ENCODE results near the gene NELFE.
"Not testable (repeated sequence)": the region's sequence is repeated elsewhere in the genome, so short reads cannot be mapped to it uniquely, and the experiment has no call there.

Gene NELFE

DNA sequence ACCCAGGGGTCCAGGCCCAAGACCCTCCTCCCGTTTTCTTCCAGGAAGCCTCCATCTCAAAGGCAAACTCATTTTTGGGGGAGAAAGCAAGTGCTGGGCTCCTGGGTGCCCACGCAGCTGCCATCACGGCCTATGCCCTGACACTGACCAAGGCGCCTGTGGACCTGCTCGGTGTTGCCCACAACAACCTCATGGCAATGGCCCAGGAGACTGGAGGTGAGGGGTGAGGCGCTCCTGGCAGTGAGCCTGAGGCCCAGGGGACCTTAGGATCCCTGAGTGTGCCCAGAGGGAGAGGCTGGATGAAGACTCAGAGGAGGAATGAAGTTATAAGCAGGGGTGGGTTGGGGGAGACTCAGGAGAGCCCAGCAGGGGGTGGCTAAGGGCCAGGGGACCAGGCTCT lies 37.6 kb upstream of the NELFE start:
- not testable (repeated sequence) for H3K4me1 ChIP-seq (ENCODE audit: control insufficient read depth in 1 of 2, insufficient read depth in 2 of 2, low read length in 2 of 2); H3K27ac ChIP-seq (ENCODE audit: low read depth, low read length); H3K36me3 ChIP-seq (ENCODE audit: control insufficient read depth in 1 of 2, insufficient read depth in 2 of 2, low read length in 2 of 2); H3K27me3 ChIP-seq (ENCODE audit: control insufficient read depth in 1 of 2, insufficient read depth in 2 of 2, low read length in 2 of 2); H3K9ac ChIP-seq (ENCODE audit: low read depth in 1 of 2, low read length in 2 of 2); H3K4me3 ChIP-seq (ENCODE audit: low read depth in 1 of 2, low read length in 2 of 2); H3K9me3 ChIP-seq (ENCODE audit: control insufficient read depth in 1 of 2, low read length in 2 of 2)

GRCh38 chr6:31994421-31994820 lies 35.6 kb upstream of the NELFE start:
- not testable (repeated sequence) for H3K9me3 ChIP-seq (ENCODE audit: control insufficient read depth in 1 of 2, low read length in 2 of 2); H3K27me3 ChIP-seq (ENCODE audit: control insufficient read depth in 1 of 2, insufficient read depth in 2 of 2, low read length in 2 of 2); H3K4me3 ChIP-seq (ENCODE audit: low read depth in 1 of 2, low read length in 2 of 2); H3K9ac ChIP-seq (ENCODE audit: low read depth in 1 of 2, low read length in 2 of 2); H3K27ac ChIP-seq (ENCODE audit: low read depth, low read length); H3K4me1 ChIP-seq (ENCODE audit: control insufficient read depth in 1 of 2, insufficient read depth in 2 of 2, low read length in 2 of 2); H3K36me3 ChIP-seq (ENCODE audit: control insufficient read depth in 1 of 2, insufficient read depth in 2 of 2, low read length in 2 of 2)

DNA sequence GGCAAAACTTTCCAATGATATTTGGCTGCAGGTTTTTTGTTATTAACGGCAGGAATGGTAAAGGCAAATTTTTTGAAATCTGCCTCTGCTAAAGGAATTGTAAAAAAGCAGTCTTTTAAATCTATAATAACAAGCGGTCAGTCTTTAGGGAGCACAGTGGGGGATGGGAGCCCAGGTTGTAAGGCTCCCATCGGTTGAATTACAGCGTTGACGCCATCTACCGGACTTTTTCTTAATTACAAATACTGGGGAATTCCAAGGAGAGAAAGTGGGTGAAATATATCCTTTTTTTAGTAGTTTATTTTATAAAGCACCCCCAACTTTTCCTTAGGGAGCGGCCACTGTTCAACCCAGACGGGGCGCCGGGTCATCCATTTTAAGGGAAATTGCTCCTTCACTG lies 30.6 kb upstream of the NELFE start:
- not testable (repeated sequence) for H3K4me1 ChIP-seq (ENCODE audit: control insufficient read depth in 1 of 2, insufficient read depth in 2 of 2, low read length in 2 of 2); H3K36me3 ChIP-seq (ENCODE audit: control insufficient read depth in 1 of 2, insufficient read depth in 2 of 2, low read length in 2 of 2); H3K9me3 ChIP-seq (ENCODE audit: control insufficient read depth in 1 of 2, low read length in 2 of 2); H3K9ac ChIP-seq (ENCODE audit: low read depth in 1 of 2, low read length in 2 of 2); H3K27me3 ChIP-seq (ENCODE audit: control insufficient read depth in 1 of 2, insufficient read depth in 2 of 2, low read length in 2 of 2); H3K27ac ChIP-seq (ENCODE audit: low read depth, low read length); H3K4me3 ChIP-seq (ENCODE audit: low read depth in 1 of 2, low read length in 2 of 2)

- H3K36me3 ChIP-seq (ENCODE audit: control insufficient read depth in 1 of 2, insufficient read depth in 2 of 2, low read length in 2 of 2): peaks cover 5 to 12% of the 10 kb centered on the region in 2 donors
- H3K4me3 ChIP-seq (ENCODE audit: low read depth in 1 of 2, low read length in 2 of 2); H3K27ac ChIP-seq (ENCODE audit: low read depth, low read length); H3K27me3 ChIP-seq (ENCODE audit: control insufficient read depth in 1 of 2, insufficient read depth in 2 of 2, low read length in 2 of 2); H3K9me3 ChIP-seq (ENCODE audit: control insufficient read depth in 1 of 2, low read length in 2 of 2); H3K9ac ChIP-seq (ENCODE audit: low read depth in 1 of 2, low read length in 2 of 2); H3K4me1 ChIP-seq (ENCODE audit: control insufficient read depth in 1 of 2, insufficient read depth in 2 of 2, low read length in 2 of 2): not testable (repeated sequence)
Measured at GRCh38 chr6:31981744-31982143, 23.0 kb upstream of the NELFE start, which contains the start of gene C4A. TSS of gene C4A (plus strand) at chr6:31982057. CDS start at chr6:31982108, 51 bp downstream.

- H3K27ac ChIP-seq (ENCODE audit: low read depth, low read length); H3K9me3 ChIP-seq (ENCODE audit: control insufficient read depth in 1 of 2, low read length in 2 of 2); H3K4me1 ChIP-seq (ENCODE audit: control insufficient read depth in 1 of 2, insufficient read depth in 2 of 2, low read length in 2 of 2); H3K9ac ChIP-seq (ENCODE audit: low read depth in 1 of 2, low read length in 2 of 2); H3K4me3 ChIP-seq (ENCODE audit: low read depth in 1 of 2, low read length in 2 of 2); H3K27me3 ChIP-seq (ENCODE audit: control insufficient read depth in 1 of 2, insufficient read depth in 2 of 2, low read length in 2 of 2): not testable (repeated sequence)
- H3K36me3 ChIP-seq (ENCODE audit: control insufficient read depth in 1 of 2, insufficient read depth in 2 of 2, low read length in 2 of 2): peaks cover 5 to 12% of the 10 kb centered on the region in 2 donors
Measured at GRCh38 chr6:31980998-31981397, 22.2 kb upstream of the NELFE start.

- H3K27me3 ChIP-seq (ENCODE audit: control insufficient read depth in 1 of 2, insufficient read depth in 2 of 2, low read length in 2 of 2); H3K27ac ChIP-seq (ENCODE audit: low read depth, low read length); H3K9ac ChIP-seq (ENCODE audit: low read depth in 1 of 2, low read length in 2 of 2); H3K4me3 ChIP-seq (ENCODE audit: low read depth in 1 of 2, low read length in 2 of 2); H3K9me3 ChIP-seq (ENCODE audit: control insufficient read depth in 1 of 2, low read length in 2 of 2); H3K4me1 ChIP-seq (ENCODE audit: control insufficient read depth in 1 of 2, insufficient read depth in 2 of 2, low read length in 2 of 2): not testable (repeated sequence)
- H3K36me3 ChIP-seq (ENCODE audit: control insufficient read depth in 1 of 2, insufficient read depth in 2 of 2, low read length in 2 of 2): peaks cover 5 to 12% of the 10 kb centered on the region in 2 donors
Measured at GRCh38 chr6:31980195-31980876, 21.6 kb upstream of the NELFE start.

GRCh38 chr6:31979238-31979898 lies 20.6 kb upstream of the NELFE start:
- Histone ChIP-seq H3K9me3 (ENCODE audit: control insufficient read depth in 1 of 2, low read length in 2 of 2) (no peaks in the 10 kb centered on the region), H3K9ac (ENCODE audit: low read depth in 1 of 2, low read length in 2 of 2) (no peak overlapping the region), H3K36me3 (ENCODE audit: control insufficient read depth in 1 of 2, insufficient read depth in 2 of 2, low read length in 2 of 2) (peaks cover 5 to 12% of the 10 kb centered on the region in 2 donors), H3K27ac (ENCODE audit: low read depth, low read length) (no peak overlapping the region), H3K4me1 (ENCODE audit: control insufficient read depth in 1 of 2, insufficient read depth in 2 of 2, low read length in 2 of 2) (no peaks in the 10 kb centered on the region), H3K4me3 (ENCODE audit: low read depth in 1 of 2, low read length in 2 of 2) (no peak overlapping the region), H3K27me3 (ENCODE audit: control insufficient read depth in 1 of 2, insufficient read depth in 2 of 2, low read length in 2 of 2) (no peaks in the 10 kb centered on the region)

DNA sequence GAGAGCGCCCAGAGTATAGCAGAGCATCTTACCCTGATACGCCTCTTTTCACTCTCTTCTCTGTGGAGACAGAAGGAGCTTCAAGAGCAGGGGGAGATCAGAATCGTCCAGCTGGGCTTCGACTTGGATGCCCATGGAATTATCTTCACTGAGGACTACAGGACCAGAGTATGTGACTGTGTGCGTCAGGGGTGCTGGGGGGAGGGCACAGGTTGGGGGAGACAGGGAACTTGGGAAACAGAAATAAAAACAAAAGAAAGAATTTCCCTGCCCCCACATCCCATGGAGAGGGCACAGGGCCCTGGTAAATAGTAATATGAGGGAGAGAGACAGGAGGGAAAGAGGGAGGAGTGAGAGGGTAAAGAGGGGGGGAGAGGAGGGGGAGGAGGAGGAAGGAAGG lies 20.1 kb upstream of the NELFE start:
- Histone ChIP-seq H3K36me3 (ENCODE audit: control insufficient read depth in 1 of 2, insufficient read depth in 2 of 2, low read length in 2 of 2) (peaks cover 5 to 12% of the 10 kb centered on the region in 2 donors), H3K9me3 (ENCODE audit: control insufficient read depth in 1 of 2, low read length in 2 of 2) (no peaks in the 10 kb centered on the region), H3K27ac (ENCODE audit: low read depth, low read length) (no peak overlapping the region), H3K9ac (ENCODE audit: low read depth in 1 of 2, low read length in 2 of 2) (no peak overlapping the region), H3K4me3 (ENCODE audit: low read depth in 1 of 2, low read length in 2 of 2) (no peak overlapping the region), H3K4me1 (ENCODE audit: control insufficient read depth in 1 of 2, insufficient read depth in 2 of 2, low read length in 2 of 2) (no peaks in the 10 kb centered on the region), H3K27me3 (ENCODE audit: control insufficient read depth in 1 of 2, insufficient read depth in 2 of 2, low read length in 2 of 2) (no peaks in the 10 kb centered on the region)

GRCh38 chr6:31977816-31978431 lies 19.2 kb upstream of the NELFE start:
- H3K4me3 ChIP-seq (ENCODE audit: low read depth in 1 of 2, low read length in 2 of 2): no peak overlapping the region
- no peaks in the 10 kb centered on the region for H3K9me3 ChIP-seq (ENCODE audit: control insufficient read depth in 1 of 2, low read length in 2 of 2)
- H3K36me3 ChIP-seq (ENCODE audit: control insufficient read depth in 1 of 2, insufficient read depth in 2 of 2, low read length in 2 of 2): peaks cover 5 to 12% of the 10 kb centered on the region in 2 donors
- H3K27me3 ChIP-seq (ENCODE audit: control insufficient read depth in 1 of 2, insufficient read depth in 2 of 2, low read length in 2 of 2): no peaks in the 10 kb centered on the region
- H3K9ac ChIP-seq (ENCODE audit: low read depth in 1 of 2, low read length in 2 of 2): no peak overlapping the region
- peaks cover 5 to 6% of the 10 kb centered on the region in 2 donors for H3K4me1 ChIP-seq (ENCODE audit: control insufficient read depth in 1 of 2, insufficient read depth in 2 of 2, low read length in 2 of 2)
- H3K27ac ChIP-seq (ENCODE audit: low read depth, low read length): no peak overlapping the region

DNA sequence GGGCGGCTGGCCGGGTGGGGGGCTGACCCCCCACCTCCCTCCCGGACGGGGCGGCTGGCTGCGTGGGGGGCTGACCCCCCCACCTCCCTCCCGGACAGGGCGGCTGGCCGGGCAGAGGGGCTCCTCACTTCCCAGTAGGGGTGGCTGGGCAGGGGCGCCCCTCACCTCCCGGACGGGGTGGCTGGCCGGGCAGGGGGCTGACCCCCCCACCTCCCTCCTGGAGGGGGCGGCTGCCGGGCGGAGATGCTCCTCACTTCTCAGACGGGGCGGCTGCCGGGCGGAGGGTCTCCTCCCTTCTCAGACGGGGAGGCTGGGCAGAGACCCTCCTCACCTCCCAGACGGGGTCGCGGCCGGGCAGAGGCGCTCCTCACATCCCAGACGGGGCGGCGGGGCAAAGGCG lies 17.3 kb upstream of the NELFE start:
- Histone ChIP-seq H3K4me1 (ENCODE audit: control insufficient read depth in 1 of 2, insufficient read depth in 2 of 2, low read length in 2 of 2) (peaks cover 15 to 17% of the 10 kb centered on the region in 2 donors), H3K36me3 (ENCODE audit: control insufficient read depth in 1 of 2, insufficient read depth in 2 of 2, low read length in 2 of 2) (peaks cover 5 to 12% of the 10 kb centered on the region in 2 donors)
- H3K27me3 ChIP-seq (ENCODE audit: control insufficient read depth in 1 of 2, insufficient read depth in 2 of 2, low read length in 2 of 2); H3K9ac ChIP-seq (ENCODE audit: low read depth in 1 of 2, low read length in 2 of 2); H3K4me3 ChIP-seq (ENCODE audit: low read depth in 1 of 2, low read length in 2 of 2); H3K27ac ChIP-seq (ENCODE audit: low read depth, low read length); H3K9me3 ChIP-seq (ENCODE audit: control insufficient read depth in 1 of 2, low read length in 2 of 2): not testable (repeated sequence)

Measured in duodenal mucosa (tissue), 2 donors.